ENCODE data around the gene RFX7.
"Not testable (repeated sequence)": the region's sequence is repeated elsewhere in the genome, so short reads cannot be mapped to it uniquely, and the experiment has no call there.

RFX7 gene

DNA sequence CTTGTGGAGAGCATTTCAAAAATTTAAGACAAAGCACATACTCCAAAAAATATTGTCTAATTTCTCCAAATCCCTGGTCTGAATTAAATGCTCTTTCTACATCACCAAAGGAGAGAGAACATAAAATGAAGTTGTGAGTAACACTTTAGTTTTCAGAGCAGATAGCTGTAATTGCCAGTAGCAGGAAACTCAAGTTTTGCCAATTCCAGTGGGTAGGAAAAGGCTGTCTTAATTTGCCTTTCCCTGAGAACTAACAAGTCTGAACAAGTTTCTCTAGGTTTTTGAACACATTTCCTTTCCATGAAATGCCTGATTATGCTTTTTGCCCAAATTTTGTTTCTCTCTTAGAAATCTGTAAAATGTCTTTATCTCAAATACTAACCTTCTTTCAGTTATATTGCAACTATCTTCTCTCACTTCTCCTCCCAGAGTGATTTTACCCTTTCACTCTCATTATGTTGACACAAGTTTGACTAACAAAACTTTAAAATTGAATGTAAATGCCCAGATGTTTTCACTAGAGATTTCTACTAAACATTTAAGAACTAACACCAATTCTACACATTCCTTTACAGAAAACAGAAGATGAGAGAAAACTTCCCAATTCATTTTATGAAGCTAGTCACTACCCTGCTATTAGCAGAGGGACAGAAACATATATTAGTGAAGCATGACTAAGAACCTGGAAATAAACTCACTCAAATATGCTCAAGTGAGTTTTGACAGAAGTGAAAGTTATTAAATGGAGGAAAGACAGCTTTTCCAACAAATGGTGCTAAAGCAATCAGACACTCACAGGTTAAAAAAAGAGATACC is 38.4 kb downstream of the RFX7 start:
- no peak for DNase-seq (ENCODE audit: low read depth)

DNA sequence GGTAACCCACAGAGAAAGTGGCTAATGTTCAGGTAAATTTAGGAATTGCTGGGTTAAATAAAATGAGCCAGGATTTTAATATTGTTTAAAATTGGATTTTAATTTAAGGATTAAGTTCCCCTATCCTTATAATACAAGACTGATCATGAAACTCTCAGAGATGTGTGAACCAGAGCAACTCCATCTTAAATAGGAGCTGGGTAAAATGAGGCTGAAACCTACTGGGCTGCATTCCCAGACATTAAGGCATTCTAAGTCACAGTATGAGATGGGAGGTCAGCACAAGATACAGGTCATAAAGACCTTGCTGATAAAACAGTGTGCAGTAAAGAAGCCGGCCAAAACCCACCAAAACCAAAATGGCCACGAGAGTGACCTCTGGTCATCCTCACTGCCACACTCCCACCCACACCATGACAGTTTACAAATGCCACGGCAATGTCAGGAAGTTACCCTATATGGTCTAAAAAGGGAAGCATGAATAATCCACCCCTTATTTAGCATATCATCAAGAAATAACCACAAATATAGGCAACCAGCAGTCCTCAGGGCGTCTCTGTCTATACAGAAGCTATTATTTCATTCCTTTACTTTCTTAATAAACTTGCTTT is 40.3 kb downstream of the RFX7 start:
- not testable (repeated sequence) for DNase-seq (ENCODE audit: low read depth)

DNA sequence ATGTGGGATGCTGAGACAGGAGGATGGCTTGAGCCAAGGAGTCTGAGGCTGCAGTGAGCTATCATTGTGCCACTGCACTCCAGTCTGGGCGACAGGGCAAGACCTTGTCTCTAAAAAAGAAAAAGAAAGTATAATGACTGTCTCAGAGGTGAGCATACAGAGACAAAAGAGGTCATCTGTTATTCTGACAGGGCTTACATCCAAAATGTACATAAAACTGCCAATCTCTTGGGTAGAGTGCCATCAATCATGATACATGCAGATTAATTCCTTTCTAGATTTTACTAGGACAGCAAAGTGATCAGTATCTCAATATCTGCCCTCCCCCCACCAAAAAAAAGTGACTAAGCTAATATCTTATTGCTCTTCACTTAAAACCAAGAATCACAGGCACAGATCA is 41.0 kb downstream of the RFX7 start:
- no peak for DNase-seq (ENCODE audit: low read depth)

DNA sequence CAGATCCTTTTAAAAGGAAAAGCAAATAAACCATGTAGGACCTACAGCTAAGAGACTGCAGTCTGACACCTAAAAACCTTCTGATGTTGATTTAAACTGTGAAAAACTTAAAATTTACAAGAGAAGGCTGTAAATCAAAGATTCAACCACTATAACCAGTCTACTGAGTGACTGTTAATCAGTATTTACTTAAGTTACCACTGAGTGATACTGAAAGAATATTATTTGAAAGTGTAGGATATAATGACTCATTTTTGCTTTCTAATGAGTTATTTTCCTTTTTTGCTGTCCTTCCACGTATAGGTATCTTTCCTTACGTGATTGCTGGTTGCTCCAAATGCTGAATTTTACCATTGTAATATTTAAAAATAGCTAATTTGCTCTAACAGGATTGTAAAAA is 44.6 kb downstream of the RFX7 start:
- DNase-seq (ENCODE audit: low read depth), result no peak

DNA sequence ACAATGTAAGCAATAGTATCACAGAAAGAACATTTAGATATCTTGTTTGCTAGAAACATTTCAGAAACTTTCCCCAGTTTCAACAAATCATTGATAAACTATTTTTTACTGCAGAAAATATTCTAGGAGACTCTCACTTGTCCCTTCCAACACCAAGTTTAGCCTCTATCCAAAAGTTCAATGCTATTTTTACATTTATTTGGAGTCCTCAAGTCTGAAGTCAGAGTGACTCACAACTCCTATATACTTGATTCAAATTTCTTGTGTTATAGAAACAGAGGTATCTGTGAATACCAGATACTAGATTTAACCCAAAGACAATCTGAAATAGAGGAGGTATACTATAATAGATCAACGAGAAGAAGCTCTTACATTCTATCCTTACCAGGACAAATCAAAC is 49.6 kb downstream of the RFX7 start:
- DNase-seq (ENCODE audit: low read depth), result no peak

DNA sequence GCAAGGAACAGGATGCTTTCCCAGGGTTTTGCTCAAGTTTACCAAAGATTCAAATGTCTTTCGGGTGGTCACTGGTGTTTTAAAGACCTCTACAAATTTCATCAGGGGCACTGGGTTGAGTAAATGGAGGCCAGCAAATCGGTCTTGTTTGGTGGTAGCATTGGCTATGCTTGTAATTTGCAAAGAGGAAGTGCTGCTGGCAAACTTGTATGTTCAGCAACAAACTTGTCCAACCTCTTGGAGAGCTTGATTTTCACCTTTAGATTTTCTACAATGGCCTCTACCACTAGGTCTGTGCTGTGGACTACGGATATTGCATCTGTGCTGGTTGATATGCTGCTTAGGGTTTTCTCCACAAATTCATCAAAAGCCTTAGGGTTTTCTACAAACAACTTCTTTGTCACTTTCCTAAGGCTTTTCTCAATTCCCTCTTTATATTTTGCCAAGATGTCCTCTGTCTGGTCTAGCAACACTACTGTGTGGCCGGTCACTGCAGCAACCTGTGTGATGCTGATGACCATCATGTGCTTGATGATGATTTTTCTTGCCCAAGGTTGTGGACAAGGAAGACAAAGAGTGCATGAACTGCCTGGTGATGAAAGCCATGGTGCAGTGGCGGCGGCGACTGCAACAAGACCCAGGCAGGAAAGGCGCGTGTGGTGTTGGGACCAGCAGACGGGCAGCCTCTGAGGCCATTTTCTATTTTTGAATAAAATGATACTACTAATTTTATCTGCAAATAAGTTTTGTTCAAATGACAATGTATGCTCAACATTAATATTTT is 50.8 kb downstream of the RFX7 start:
- DNase-seq (ENCODE audit: low read depth), result no peak

DNA sequence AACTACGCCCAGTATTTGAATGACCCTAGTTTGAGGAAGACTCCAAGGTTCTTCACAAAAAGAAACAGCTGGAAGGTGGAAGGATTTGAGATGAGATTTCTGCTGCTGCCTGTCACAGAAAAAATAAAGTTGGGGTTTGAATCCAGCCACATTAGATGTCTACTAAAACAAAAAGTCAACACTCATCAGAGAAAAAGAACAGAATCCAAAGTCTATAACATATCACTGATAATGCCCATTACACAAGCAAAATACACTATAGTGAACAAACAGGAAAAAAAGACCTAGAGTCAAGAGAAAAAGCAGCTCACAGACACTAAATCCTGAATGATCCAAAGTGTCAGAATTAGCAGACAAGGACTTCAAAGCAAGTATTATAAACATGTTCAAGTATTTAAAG is 56.0 kb downstream of the RFX7 start:
- no peak for DNase-seq (ENCODE audit: low read depth)

DNA sequence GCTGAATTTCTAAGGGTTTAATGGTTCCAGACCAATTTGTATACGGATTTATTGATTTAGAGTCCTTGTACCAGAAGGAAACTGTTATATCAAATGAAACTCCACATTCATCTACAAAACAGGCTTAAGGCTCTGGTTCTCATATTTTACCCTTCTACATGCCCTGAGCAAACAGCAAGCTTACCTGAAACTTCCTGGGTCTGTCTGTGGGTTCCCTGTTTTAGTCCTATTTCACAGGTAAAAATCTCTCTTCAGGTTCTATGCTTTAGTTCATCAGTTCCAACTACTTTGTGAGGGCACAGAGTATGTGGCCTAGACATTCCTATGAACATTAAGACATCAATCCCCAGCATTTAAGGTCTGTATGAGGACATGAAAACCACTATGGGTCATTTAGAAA is 57.7 kb downstream of the RFX7 start:
- DNase-seq (ENCODE audit: low read depth), result no peak

DNA sequence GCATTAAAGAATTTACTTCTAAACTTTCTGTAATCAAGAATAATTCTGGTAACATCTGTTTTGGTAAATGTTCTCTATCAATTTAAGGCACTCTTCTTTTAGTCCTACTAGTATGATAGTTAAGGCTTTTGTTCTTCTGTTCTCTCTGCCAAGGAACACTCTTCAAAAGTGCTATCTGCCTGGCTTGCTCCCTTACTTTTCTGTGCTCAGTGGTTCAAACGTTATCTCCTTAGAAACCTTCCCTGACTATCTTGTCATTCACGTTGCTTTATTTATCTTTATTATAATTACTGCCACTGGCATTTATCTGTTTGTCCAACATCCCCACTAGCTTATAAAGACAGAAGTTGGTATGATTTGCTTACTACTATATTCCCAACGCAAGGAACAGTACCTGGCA is 59.2 kb downstream of the RFX7 start:
- DNase-seq (ENCODE audit: low read depth), result no peak

DNA sequence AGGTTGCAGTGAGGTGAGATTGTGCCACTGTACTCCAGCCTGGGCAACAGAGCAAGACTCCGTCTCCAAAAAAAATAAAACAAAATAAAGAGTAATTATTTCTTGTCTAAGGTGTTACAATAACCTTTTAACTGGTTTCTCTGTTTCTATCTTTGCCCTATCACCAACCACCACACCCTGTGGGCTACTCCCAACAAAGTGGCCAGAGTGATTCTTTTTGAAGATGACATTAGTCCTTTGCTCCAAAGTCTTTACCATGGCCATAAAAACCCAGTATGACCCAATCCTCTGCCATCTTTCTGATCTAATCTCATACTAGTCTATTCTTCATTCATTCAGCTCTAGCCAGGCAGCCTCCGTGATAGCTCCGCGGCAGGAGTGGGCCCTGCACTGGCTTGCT is 62.8 kb downstream of the RFX7 start:
- no peak for DNase-seq (ENCODE audit: low read depth)

DNA sequence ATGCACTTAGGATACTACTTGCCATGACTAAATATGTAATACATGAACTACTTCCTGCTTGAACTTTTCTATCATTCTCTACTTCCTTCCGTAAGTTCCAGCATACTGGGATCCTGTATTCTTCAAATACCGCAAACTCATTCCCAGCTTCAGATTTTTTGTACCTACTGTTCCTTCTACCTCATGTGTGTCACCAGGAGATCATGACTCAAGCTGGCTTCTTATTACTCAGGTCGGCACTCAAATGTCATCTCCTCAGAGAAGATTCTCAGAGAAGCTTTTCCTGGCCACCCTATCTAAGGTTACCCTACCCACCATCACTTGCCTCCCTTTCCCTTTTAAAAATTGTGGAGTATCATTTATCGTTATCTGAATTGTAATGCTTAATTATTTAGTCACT is 66.7 kb downstream of the RFX7 start:
- DNase-seq (ENCODE audit: low read depth), result no peak

DNA sequence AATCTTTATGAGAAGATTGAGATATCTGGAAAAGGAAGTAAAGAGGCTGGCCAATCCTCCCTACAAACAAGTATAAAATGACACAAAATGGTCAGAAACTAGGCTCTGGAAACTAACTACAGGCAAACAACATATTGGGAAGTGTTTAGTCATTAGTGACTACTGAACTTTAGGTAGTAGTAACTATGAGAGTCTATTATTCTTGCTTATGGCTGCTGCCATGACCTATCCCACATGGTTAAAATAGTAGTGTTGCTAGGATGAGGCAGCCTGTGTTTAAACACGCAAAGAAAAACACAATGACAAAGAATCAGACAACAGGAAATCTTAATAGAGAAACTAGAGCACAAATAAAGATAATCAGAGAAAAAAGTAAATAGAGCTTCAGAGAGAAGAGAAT is 67.9 kb downstream of the RFX7 start:
- DNase-seq (ENCODE audit: low read depth), result no peak

DNA sequence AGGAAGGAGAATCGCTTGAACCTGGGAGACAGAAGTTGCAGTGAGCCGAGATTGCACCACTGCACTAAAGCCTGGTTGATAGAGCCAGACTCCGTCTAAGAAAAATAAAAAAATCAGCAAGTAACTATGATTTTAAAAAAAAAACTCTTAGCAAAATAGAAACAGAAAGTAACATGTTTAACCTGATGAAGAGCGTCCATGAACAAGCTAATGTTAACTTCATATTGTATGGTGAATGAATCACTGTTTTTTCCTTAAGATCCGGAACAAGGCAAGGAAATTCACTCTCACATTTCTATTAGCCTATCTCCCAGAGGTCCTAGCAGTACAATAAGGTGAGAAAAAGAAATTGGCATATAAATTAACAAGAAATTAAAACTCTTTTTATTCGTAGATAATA is 69.0 kb downstream of the RFX7 start:
- DNase-seq (ENCODE audit: low read depth), result no peak

DNA sequence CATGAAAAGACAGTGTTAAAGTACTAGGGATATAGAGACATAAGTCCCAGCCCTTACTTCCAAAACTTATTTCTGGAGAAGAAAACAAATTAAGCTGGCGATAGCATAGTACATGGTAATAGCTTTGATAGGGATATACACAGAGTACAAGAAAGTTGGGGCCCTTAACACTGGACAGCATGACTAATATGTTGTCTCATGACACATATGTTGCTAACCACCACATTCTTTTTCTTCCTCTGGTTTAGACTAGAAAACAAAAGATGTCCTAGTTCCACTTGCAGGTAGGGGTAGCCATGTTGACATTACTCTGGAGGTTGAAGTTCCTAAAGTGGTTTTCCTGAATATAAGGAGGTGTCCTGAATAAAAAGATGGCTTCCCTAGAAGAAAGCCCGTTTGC is 75.3 kb downstream of the RFX7 start:
- no peak for DNase-seq (ENCODE audit: low read depth)

DNA sequence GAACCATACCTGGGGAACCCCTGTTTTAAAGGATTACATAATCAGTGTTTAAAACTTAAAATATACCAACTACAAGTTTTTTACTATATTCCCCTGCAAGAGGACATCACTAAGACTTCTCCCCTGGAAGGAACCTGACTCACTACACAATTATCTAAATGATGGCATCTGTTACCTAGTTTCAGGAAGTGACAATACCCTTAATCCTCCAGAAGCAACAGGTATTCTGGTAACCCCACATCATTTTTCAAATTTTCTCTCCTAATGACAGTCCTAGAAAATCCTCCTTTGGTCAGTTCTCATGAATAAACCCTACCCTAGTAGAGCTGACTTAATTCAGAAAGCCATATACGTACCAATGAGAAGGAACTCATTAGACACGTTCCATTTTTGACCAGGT is 78.4 kb downstream of the RFX7 start:
- DNase-seq (ENCODE audit: low read depth), result no peak

DNA sequence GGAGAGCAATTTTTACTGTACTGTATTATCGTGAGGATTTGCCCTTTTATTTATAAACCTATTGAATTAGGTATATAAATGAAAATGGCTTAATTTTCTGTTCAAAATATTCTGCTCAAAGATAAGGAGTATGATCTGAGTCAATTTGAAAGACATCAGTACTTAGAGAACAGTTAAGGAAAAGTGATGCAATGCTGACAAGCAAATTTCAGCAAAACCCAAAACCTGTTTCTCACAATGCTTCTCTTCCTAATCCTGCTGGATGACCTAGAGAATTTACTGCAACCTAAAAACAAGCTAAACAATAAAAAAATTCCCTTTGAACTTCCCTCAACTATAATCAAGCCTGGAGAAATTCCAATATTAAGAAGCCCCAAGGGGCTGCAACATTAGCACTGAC is 82.7 kb downstream of the RFX7 start:
- no peak for DNase-seq (ENCODE audit: low read depth)

DNA sequence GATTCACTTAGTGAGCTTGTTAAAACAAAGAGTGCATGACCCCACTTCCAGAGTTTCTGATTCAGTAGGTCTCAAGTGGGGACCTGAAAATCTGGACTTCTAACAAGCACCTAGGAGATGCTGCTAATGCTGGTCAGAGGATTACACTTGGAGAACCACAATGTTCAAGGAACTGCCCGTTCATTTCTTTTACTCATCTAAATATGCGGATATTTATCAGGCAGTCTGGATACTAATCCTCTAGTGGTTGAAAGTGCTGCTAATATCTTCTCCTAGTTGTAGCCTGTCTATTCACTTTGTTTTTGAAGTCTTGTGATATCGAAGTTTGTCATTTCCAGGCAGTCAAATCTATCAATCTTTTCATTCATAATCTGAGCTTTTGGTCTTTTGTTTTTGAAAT is 86.8 kb downstream of the RFX7 start:
- DNase-seq (ENCODE audit: low read depth), result no peak

DNA sequence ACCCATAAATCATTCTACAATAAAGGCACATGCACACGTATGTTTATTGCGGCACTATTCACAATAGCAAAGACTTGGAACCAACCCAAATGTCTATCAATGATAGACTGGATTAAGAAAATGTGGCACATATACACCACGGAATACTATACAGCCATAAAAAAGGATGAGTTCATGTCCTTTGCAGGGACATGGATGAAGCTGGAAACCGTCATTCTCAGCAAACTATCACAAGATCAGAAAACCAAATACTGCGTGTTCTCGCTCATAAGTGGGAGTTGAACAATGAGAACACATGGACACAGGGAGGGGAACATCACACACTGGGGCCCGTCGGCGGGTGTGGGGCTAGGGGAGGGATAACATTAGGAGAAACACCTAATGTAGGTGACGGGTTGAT is 88.4 kb downstream of the RFX7 start:
- not testable (repeated sequence) for DNase-seq (ENCODE audit: low read depth)

DNA sequence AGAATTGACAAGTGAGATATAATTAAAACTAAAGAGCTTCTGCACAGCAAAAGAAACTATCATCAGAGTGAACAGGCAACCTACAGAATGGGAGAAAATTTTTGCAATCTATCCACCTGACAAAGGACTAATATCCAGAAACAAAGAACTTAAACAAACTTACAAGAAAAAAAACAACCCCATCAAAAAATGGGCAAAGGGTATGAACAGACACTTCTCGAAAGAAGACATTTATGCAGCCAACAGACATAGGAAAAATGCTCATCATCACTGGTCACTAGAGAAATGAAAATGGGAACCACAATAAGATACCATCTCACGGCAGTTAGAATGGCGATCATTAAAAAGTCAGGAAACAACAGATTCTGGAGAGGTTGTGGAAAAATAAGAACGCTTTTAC is 88.9 kb downstream of the RFX7 start:
- not testable (repeated sequence) for DNase-seq (ENCODE audit: low read depth)

DNA sequence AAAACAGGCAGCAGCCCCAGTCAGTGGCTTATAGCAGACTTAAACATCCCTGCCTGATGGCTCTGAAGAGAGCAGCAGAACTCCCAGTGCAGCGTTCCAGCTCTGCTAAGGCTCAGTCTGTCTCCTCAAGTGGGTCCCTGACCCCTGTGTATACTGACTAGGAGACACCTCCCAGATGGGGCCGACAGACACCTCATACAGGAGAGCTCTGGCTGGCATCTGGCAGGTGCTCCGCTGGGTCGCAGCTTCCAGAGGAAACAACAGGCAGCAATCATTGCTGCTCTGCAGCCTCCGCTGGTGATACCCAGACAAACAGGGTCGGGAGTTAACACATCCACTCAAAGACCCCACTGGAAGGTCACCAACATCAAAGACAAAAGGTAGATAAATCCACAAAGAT is 93.5 kb downstream of the RFX7 start:
- no peak for DNase-seq (ENCODE audit: low read depth)

DNA sequence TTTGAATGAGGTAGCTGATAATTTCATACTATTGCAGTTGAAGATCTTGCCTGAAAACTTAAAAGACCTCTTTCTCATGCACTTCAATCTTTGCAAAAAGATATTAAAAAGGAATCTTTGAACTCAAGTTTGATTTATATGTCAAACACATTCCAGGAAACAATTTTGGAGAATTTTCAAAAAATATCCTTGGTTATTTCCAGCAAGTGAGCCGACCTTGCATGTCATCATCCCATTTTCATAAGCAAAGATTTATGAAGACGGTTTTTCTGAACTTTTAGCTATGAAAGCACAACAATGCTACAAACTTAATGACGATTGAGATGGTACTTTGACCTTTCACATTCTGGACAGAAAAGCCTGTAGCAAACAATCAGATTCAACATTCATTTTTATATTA is 95.6 kb downstream of the RFX7 start:
- no peak for DNase-seq (ENCODE audit: low read depth)

DNA sequence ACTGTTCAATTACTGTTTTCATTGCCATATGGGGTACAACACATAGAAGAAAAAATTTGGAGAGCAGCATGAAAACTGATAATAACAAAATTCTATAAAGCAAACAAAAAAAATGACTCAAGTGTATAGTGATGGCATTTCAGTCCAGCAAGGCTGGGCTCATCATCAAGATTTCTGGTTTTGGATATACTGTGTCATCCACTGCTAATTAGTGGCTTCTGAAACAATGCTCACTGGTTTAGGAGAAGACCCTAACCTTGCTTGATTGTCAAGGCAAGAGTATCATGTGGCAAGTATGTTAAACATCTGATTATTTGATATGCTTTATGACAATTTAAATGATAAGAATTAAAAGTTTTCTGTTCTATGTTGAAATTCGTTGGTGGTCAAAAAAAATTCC is 96.9 kb downstream of the RFX7 start:
- DNase-seq (ENCODE audit: low read depth), result no peak

DNA sequence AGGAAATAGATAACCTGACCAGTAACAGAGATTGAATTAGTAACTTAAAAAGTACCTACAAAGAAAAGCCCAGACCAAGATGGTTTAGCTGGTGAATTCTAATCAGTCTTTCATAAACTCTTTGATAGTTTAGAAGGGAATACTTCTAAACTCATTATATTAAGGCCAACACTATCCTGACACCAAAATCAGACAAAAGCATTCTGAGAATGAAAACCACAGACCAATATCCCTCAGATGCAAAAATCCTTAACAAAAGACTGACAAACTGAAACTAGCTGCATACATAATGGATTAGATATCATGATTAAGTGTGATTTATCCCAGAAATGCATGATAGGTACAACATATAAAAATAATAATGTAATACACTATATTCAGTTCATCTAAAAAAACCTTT is 115.6 kb downstream of the RFX7 start:
- no peak for DNase-seq (ENCODE audit: low read depth)

Measured in non-pigmented ciliary epithelial cell (primary cell).